Muscle of arm (tissue), 12 donors: Measurements from ENCODE around the gene ABCC2. TPM values are rescaled to one million over a fixed set of nuclear protein-coding genes. Genes with fewer than 3 reads are reported as not detected.
A peak's percentile ranks its signal among the peaks of the same experiment; 100 is the strongest.
"Not testable (repeated sequence)": the region's sequence is repeated elsewhere in the genome, so short reads cannot be mapped to it uniquely, and the experiment has no call there.

Source experiments
- DNase-seq: peaks from one replicate; pipeline ENCODE4 v3.0.0-alpha.2; 2013
- polyA plus RNA-seq, 12 donors: library from polyadenylated mRNA; unstranded; fragments of 120-200 nt; gene quantifications; one replicate each; pipeline ENCODE4 v1.2.1, GENCODE V29; 2013; ENCODE audit not compliant: insufficient read length in 12 of 12

The ABCC2 gene
- polyA plus RNA-seq, 12 donors: 0.53 to 1.4 (median 0.95) TPM; not detected in 2

DNA sequence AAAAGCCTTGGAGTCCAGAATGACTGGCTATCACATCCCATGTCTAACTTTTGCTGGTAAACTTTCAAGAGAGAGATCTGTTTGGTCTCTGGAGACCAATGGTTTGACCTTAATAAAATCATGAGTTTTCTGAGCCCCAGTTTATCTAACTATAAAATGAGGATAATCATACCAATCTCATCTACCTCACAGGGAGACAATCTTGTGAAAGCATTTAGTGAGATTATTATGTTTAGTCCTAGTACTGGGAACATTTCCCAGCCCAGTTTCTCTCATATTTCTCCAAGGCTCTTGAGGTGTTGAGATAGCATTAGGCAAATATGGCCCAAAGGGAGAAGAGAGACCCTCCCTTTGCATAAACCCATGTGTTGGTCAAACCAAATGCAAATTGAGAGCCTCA is 25.8 kb downstream of the ABCC2 start:
- no peak for DNase-seq

DNA sequence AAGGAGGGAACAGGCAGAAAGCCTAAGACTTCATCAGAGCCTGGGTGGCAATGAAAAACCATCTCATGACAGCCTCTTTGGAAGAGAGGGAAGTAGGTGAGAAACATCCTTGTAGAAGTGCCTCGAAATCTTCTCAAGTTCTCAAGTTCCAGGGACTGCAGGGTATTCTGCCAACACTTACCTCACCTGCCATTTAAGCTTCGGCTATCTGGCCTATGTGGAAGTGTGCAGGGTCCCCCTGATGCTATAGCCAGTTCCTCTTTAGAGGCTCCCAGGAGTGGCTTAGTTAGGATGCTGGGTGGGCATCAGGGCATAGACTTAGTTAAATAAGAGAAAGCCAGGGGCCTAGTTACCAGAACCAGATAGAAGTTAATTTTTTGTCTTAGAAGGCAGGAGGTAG is 27.0 kb downstream of the ABCC2 start:
- DNase-seq: no peak

DNA sequence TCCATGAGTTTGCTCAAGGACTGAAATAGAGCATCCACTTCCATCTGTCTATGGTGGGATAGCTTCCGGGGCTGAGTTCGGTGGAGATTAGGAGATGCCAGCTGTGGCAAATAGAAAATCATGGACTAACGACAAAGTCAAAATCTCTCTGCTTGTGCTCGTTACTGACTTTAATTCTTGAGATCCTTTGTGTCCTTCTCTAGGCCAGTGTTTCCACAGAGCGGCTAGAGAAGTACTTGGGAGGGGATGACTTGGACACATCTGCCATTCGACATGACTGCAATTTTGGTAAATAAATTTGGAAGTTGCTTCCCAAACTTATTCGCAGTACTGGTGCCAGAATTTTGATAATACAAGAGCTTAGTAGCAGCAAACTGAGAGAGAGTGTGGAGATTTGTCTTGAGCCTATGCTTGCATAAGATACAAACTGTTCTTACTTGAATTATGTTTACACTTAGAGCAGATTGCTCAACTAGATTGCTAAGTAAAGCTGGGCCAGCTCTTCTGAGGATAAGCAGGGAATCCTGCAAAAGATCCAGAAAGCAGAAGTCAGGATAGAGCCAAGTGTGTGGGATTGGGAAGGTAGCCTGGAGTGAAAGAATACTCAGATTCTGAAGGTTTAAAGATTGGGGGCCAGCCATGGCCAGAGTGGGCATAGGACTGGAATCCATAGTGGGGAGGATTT is 27.6 kb downstream of the ABCC2 start:
- no peak for DNase-seq

DNA sequence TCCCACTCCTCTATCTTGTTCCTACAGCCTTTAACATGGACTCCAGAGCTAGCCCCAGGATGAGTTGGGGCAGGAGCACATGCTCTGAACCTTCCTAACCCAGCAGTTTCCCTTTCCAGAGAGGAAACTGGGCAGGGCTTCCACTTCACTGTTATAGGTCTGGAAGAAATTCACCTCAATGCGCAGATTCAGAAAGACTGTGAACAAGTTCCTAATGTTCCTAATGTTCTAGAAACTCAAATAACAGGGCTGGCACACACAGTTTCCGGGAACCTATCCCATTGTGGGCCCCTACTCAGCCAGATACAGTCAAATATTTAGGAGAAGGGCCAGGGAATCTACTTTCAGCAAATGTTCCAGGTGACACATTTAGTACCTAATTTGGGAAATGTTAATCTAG is 29.7 kb downstream of the ABCC2 start:
- no peak for DNase-seq

DNA sequence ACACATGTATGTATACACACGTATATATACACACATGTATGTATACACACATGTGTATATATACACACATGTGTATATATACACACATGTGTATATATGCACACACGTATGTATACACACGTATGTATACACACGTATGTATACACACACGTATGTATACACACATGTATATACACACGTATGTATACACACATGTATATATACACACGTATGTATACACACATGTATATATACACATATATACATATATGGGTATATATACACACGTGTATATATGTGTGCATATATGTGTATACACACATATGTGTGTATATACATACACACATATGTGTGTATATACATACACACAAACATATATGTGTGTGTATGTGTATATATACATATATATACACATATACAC is 31.7 kb downstream of the ABCC2 start:
- no peak for DNase-seq

DNA sequence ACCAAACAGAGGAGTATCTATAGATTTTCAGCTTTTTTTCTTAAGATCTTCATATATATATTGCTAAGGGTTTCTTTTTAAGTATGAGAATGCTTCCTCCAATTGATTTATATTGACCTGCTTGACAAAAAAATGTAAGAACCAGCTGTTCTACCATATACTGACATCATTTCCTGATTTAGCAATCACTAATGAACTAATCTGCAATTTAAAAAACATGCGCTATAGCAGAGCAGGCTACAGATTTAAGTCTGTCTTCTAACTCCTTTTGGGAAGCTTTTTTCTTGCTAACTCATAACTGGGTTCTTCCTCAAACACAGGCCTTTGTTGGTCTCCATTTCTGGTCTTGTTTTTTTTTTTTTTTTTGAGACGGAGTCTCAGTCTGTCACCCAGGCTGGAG is 33.2 kb downstream of the ABCC2 start:
- DNase-seq: no peak

DNA sequence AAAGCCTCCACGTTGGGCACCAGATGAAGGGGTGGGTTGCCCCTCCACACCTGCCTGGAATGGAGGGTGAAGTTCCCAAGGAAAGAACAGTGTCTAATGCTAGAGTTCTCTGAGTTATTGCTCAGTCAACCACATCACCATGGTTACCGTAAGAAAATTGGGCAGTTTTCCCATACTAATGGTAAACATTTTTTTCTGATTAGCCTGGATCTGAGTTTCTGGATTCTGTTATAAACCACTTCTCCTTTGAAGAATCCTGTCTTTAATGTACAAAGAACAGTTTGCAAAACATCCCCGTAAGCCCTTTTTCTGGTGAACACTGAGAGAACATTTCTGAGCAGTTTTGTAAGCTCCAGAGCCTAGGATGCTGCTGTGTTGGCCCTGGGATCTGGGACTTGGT is 45.5 kb downstream of the ABCC2 start:
- no peak for DNase-seq

DNA sequence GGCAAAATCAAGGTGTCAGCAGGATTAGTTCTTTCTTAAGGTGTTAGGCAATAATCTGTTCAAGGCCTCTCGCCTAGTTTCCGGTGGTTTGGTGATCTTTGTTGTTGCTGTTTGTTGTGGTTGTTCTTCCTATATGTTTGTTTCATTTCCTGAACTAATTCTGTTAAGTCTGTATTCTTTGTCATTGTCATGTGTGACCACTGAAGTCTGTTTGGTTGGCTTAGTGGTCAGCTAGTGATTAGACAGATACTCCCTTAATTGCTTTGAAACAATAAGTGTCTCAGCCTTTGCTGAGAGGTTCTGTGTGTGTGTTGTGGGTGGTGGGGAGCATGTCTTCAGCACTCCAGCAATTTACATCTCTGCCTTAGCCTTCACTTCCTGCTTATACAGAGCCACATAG is 46.0 kb downstream of the ABCC2 start:
- DNase-seq: no peak

DNA sequence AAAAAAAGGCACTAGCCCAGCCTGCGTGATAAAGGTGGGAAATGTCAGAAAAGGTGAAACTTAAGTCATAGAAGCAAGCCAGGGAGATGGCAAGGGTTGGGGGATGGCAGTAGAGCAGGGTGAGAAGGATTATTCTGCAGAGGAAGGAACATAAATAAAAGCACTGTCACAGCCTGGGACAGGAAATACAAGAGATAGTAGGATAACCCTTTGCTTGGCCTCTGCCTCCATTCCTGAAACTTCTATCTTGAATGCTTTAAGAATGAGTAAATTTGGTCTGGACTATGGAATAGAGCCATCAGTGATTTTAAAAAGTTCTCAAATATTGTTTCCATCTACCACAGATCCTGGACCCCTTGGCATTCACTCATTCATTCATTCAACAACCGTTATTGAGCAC is 50.0 kb downstream of the ABCC2 start:
- DNase-seq: no peak

DNA sequence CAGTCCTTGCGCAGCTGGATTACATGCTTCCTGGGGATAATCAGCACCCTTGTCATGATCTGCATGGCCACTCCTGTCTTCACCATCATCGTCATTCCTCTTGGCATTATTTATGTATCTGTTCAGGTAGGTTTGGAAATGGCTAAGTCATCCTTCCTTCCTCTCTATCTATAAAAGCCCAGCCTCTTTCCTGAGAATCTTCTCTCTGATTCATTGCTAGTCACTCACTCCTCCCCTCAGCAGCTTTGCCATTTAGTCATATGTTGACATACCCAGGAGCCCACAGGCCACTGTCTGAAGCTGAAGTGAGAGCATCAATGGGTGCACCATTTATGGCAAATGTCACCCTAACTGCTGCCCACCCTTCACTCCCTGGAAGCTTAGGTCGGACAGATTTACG is 52.0 kb downstream of the ABCC2 start:
- DNase-seq: no peak

DNA sequence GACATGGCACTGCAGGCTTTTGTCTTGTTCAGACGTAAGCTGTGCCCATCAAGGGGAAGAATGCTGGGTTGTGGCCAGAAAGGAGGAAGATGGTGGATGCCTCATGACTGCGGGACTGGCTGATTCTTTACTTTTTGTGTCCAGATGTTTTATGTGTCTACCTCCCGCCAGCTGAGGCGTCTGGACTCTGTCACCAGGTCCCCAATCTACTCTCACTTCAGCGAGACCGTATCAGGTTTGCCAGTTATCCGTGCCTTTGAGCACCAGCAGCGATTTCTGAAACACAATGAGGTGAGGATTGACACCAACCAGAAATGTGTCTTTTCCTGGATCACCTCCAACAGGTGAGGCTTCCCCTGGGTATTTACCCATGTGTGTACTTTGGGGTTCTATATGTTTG is 53.5 kb downstream of the ABCC2 start:
- DNase-seq: no peak

DNA sequence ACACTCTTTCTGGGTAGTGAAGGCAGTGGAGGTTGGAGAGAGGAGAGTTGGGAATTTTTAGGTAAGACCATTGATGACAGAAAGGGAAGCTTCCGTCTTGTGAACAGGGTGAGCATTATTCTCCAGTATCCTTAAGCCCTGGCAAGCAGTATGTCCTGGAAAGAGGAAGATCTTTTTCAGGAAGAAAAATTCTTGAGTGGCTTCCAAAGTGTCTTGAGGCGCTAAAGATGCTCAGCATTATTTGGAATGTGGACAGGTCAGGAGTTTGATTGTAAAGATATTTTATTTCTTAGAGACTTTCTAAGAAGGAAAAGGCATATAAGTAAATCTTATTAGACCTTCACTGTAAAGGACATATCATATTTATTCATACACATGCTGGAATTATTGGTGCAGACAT is 54.3 kb downstream of the ABCC2 start:
- DNase-seq: no peak

DNA sequence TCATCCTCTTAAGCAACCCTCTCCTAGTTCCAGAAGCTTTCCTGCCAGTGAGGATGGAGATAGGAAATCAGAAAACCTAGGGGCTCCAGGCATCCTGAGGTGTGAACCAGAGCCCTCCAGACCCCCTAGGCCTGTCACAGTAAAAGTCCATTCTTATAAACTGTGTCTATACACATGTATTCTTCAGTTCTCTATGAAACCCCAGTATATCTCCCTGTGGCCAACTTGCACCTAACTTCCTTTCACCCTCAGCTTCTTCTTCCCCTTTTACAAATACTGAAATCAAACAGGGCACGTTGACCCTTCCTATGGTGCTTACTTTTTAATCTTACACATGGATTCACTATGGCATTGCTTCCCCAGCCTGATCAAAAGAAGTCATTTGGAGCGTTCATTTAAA is 58.4 kb downstream of the ABCC2 start:
- not testable (repeated sequence) for DNase-seq

DNA sequence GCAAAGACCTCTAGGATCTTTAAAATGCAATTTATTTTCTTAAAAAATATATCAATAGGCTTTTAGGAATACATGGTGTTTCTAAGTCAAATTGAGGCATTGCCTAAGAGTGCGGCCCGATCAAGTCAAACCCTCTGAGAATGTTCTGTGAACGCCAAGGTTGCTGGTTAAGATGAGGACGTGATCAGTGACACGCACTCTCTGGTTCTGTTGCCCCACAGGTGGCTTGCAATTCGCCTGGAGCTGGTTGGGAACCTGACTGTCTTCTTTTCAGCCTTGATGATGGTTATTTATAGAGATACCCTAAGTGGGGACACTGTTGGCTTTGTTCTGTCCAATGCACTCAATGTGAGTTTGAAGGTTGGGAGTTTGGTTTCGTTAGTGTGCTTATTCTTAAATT is 59.3 kb downstream of the ABCC2 start:
- no peak for DNase-seq

DNA sequence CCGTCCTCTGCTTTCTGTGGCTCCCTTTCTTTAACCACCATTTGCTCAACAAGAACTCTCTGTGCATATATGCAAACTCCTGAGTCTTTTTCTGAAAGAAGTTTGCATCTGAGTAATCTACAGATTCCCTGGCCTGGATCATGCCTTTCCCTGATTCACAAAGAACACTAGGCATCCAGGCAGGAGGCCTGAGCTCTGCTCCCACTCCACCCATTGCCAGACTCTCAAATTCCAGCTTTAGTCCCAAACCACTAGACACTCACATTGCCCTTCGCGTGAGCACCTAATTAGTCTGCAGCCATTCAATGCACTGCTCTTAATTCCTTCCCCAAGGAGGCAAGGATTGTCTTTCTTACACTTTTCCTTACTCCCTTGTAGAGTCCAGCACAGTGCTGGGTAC is 60.9 kb downstream of the ABCC2 start:
- DNase-seq: no peak

DNA sequence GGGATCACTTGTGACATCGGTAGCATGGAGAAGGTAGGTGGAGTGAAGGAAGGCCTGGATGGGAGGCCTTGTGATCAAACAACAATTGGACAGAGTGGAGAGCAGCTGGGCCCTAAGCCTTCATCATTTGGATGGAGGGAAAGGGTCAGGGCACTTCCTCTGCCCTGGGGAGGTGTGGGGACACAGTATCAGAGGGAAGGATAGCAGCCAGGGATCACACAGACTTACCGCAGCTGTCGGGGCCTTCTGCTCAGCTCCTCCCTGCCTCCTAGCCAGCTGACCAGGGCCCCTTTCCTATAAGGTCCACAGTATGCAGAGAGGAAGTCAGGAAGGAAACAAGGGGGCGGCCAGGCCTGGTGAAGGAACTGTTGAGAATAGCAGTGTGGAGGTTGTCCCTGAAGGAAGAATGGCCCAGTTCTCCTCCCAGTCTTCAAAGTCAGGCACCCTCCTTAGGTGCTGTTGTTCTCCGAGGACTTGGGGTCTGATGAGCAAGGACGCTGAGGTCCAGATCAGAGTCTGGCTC is 62.1 kb downstream of the ABCC2 start:
- DNase-seq: no peak

DNA sequence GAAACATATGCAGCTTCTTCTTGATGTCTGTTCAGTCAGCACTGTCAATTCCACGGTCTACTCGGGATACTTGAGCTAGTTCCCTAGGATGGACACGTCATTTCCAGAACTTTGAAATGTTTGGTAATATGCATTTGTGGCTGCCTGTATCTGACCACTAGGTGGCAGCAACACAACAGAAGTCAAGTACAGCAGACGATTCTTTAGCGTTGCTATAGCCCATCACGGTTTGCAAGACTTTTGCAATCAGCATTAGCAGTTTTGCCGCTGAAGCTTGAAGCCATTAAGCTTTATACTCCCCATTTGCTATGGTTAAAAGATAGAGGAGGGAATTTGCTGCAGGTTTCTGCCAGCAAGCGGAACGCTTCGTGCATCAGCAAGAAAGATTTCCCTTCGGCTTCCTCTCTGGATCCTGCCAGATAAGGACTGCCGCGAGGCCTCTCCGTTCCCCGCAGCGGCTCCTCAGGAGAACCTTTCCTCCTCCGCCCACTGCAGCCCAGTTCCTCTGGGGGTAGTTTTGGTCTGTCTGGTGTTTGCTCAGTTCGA is 63.5 kb downstream of the ABCC2 start:
- DNase-seq: peak; percentile 89

DNA sequence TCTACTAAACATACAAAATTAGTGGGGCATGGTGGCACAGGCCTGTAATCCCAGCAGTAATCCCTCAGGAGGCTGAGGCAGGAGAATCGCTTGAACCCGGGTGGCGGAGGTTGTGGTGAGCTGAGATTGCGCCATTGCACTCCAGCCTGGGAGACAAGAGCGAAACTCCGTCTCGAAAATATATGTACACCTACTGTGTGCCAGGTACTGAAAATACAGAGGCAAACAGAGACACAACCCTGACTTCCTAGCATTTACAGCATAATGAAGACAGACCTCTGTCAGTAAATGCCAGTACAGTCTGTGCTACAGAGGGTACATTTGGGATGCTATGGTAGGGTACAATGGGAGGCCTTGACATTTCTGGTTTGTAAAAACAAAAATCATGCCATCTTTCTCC is 66.6 kb downstream of the ABCC2 start:
- no peak for DNase-seq

DNA sequence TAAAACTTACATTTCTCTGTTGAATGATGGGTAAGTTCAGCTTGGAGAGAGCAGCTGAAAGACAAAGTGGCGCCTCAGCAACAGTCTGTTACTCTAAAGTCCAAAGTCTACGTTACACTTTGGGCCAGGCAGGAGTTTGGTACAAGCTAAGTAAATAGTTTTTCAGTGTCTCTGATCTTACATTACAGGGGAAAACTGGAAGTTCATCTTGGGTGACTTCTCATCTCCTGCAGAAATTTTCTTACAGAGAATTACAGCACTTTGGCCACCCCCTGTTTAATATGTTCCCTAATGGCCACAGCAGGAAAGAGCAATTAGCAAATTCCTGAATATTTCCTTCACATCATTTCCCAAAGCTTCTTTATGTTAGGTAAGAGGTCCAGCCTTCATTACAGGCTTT is 67.1 kb downstream of the ABCC2 start:
- DNase-seq: no peak

DNA sequence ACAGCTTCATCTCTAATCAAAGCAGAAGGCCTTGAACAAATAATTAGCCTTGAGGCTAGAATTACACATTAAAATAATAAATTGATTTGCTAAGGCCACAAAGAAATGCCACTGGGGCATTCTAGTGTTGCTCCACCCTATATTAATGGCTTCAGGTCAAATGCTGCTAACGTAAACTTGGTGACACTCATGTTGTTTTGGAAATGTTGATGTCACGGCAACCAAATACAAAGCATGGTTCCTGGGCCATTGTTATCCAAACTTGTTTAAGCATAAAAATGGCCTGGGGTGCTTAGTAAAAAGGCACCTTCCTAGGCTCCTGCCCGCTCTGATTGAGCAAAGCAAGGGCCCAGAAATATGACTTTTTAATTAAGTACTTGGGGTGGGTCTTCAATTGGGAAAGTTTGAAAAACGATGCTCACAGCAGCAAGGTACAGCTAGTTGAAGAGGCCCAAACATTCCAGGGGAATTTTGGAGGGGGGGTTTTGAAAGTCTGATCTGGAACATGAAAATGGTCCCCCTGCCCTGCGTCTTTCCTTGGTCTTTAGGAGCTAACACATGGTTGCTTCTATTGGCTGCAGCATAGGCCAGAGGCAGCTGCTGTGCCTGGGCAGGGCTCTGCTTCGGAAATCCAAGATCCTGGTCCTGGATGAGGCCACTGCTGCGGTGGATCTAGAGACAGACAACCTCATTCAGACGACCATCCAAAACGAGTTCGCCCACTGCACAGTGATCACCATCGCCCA is 67.8 kb downstream of the ABCC2 start:
- DNase-seq: peak; percentile 62

DNA sequence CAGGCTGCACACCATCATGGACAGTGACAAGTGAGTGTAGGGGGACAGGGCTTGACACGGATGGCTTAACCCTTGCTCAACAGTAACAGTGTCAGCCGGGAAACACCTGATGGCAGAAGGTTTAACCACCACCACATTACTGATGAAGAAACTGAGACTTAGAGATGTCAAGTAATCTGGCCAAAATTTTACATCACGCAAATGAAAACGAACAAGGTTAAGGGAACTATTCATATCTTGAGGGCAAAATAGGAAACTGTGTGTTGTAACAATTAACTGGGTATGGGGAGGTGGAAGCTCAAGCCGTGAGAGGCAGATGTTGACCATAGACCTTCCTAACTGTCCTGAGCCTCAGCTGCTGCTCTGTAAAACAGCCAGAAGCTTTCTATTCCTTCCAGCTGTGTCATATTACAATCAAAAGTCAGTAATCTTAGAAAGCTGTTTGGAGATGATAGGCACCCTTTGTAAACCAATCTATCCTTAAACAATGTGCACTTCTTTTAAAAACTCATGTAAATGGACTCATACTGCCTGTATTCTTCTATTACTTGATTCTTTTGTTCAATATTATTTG is 68.4 kb downstream of the ABCC2 start:
- DNase-seq: no peak

DNA sequence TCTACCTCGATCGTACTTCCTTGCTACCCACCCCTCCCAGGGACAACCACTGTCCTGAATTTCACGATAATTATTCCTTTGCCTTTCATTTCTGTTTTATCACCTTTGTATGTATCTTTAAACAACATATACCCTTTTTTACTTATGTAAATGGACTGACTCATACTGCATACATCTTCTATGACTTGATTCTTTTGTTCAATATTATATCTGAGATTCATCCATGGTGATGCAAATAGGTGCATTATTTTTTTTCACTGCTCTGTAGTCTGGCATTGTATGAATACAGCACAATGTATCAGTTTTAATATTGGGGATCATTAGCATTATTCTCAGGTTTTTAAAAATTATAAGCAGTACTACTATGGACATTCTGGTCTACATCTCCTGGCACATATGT is 69.4 kb downstream of the ABCC2 start:
- DNase-seq: no peak
